Posterior vena cava (tissue), 2 donors: ENCODE results near the gene SNPH. TPM values are rescaled to one million over a fixed set of nuclear protein-coding genes. Genes with fewer than 3 reads are reported as not detected.

Experiments
- DNase-seq: peaks from one replicate; pipeline ENCODE4 v3.0.0-alpha.2; 2020; ENCODE audit warnings: low spot score
- intact Hi-C, 2 donors: fragments of 100-400 bp; cut with DNase I; formaldehyde crosslinking; loops; one replicate each; pipeline versions ENCODE4 v1.14.1 to v1.14.2; 2022 to 2023
- total RNA-seq, 2 donors: library from RNA; stranded (reverse); fragmentation: NEBNext Ultra II Directional; extraction: Animal tissue kit (Norgen Biotek cat#: 25700); gene quantifications; one replicate each; pipeline ENCODE4 v1.2.1, GENCODE V29; 2021
- donor health status: DM: yes; HTN: yes; CAD: no.
- donor health status: DM: yes; HTN: yes; CAD: no.

SNPH gene
- total RNA-seq, 2 donors from 2014 or later, result 8.9 to 11.9 TPM

DNA sequence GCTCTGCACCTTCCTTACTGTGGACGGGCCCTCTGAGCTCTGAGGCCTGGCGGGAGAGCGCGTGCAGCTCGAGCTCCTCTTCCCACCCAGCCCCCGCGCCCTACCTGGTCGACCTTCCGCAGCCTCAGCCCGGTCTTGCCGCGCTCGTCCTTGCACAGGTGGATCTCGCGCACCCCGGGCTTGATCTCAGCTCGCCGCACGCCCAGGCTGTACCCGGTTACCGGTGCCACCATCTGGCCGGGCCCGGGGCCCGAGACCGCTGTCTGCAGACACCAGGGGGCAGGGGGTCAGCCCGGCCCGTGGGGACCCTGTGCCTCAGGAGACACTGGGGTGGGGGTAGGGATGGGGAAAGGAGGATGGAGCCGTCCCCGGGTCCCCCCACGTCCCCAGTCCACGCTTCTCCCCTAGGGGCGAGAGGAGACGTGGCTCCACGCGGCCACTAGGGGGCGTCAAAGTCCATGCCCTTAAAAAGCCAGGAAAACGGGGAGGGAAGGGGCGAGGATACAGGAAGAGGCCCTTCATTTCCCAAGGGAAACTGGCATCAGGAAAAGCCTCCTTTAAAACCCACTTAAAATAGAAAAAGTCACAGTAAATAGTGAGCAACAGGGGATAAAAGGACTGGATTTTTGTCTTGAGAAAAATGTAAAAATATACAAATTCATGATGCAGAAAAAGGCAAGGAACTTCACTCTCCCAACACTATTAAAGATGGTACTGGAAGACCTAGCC lies 47.3 kb downstream of the SNPH start:
- DNase-seq, result peak; percentile 87
- intact Hi-C loops, result loop anchor here (2.0 to 10.0 kb wide), 2 partner anchors 81 to 125 kb away; partner anchors contain the start of gene FKBP1A (in 1 of the 2)

DNA sequence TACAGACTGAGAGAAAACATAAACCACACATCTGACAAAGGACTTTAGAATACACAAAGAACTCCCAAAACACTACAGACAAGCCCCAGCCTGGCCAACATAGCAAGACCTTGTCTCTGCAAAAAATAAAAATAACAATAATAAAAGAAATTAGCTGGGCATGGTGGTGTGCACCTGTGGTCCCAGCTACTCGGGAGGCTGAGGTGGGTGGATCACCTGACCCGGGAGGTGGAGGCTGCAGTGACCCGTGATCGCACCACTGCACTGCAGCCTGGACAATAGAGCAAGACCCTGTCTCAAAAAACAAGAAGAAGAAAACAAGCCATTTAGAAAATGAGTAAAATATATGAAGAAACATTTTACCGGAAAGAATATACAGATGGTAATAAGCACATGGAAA lies 49.7 kb downstream of the SNPH start:
- intact Hi-C loops, result loop anchor here in 1 of 2 donors (1.0 to 10.0 kb wide), 2 partner anchors 79 to 132 kb away; partner anchors contain the start of gene FKBP1A

DNA sequence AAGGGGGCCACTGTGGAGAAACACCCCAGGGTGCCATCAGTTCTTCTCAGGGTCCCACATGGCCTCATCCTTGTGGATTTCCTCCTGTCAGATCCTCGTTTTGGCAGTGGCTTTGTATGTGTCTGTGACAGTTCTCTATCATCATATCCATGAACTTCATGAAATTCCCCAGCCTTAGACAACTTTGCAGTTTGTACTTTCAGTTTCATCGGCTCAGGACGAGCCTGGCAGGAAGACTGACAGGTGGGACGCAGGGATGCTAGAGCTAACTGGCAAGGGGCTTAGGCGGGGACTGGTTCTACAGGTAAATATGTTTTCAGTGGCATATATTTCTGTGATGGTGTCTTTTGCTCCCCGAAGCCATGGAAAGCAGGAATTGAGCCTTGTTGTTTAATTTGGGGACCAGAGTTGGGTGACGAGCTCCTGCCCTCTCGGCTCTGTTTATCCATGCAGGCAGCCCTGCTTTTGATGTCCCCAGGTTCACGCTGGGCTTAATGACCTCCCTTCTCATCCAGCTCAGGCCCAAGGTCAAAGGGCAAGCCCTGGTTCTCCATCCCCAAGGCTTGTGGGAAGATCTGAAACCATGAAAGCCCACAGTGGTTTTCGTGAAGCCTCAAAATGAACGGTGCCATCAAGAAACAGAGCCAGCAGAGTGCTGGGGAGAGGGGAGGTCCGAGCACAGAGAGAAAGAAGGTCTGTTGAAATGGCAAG lies 51.6 kb downstream of the SNPH start:
- peak; percentile 38 for DNase-seq
- intact Hi-C loops, result loop anchor here in 1 of 2 donors (10.0 kb wide), 1 partner anchor 77 kb away; the partner anchor contains the start of gene FKBP1A

More for the DNA sequence above, 49.7 kb downstream of the SNPH start:
- no peak for DNase-seq

DNA sequence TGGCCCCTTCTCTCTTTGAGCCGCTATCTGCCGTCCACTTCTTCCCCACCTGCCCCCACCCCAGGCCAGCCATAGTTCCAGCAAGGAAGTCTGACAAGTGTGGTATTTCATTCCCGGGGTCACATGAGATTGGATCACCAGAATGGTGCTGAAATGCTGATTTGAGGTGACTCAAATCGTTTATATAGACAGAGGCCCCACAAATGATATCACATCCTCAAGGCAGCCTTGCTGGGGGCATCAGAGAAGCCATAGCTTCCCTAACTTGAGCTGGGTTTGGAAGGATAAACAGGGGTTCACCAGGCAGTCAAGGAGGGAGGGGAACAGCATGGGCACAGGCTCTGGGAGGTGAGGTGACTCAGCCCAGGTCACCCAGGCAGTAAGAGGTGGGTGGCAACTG lies 53.0 kb downstream of the SNPH start:
- intact Hi-C loops, result loop anchor here in 1 of 2 donors (10.0 kb wide), 1 partner anchor 76 kb away; the partner anchor contains the start of gene FKBP1A
- DNase-seq, result no peak

DNA sequence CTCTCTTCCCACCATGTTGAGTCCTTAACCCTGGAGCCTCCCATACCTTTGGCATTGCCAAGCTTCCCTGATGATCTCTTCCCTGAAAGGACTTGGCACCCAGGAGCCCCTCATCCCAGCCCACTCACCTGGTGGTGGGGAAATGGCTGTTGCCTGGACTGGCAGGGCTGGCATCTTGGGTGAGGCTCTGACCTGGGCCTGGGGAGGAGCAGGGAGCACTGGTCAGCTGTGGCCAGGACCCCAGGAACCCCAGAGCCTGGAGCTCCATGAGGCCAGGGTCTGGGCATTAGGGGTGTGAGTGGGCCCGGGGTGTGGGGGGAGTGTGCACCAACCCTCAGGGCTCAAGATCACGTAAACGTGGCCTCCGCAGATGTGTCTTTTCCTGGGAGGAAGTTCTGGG lies 53.4 kb downstream of the SNPH start:
- DNase-seq, result peak; percentile 62
- intact Hi-C loops, result loop anchor here in 1 of 2 donors (10.0 kb wide), 1 partner anchor 75 kb away; the partner anchor contains the start of gene FKBP1A

DNA sequence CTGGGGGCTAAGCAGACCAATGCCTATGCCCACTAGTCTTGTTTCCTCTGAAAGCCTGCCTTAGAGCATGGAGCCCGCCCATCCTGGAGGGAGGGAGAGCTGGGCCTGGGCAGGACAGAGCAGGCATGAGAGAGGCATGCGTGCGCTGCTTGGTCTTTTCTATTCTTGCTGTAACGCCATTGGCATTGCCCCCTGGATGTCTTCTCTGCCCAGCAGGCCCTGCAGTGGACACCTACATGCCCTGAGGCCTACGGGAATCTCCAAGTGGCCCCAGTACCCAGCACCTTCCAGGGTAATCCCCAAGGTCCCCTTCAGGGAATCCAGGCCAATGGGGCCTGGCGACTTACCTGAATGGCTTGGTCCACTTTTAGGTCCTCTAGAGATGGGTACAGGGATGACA lies 53.9 kb downstream of the SNPH start:
- peak; percentile 55 for DNase-seq
- intact Hi-C loops, result no loop called here

DNA sequence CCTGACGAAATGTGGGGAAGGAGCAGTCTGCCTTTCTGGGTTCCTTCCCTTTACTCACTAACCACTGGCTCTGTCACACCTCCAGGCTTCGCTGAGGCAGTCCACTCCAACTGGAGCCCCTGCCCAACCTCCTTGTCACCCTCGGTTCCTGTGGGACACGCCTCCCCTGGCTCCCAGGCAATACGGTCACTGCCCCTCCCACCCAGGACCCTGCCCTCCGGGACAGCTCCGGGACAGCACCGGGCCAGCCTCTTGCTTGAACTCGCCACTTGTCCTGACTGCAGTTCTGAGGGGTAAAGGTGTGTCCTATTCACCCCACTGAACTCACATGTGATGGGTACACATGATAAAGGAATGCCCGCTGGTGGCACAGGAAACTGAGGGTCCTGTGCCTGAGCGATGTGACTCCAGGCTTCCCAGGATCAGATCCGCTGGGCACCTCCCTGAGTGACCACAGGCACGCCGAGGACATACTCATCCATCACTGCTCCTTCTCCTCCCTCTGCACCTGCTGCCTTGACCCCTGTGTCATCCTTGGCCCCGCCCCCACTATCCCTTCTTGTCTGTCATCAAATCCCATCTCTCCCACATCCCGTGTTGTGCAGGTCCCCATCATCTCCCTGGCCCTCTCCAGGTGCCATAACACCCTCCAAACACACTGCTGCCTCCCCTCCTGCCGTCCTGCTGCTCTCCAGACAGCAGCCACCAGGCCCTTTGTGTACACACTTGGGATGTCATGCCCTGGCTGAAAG lies 55.0 kb downstream of the SNPH start:
- DNase-seq, result peak; percentile 49
- intact Hi-C loops, result no loop called here

DNA sequence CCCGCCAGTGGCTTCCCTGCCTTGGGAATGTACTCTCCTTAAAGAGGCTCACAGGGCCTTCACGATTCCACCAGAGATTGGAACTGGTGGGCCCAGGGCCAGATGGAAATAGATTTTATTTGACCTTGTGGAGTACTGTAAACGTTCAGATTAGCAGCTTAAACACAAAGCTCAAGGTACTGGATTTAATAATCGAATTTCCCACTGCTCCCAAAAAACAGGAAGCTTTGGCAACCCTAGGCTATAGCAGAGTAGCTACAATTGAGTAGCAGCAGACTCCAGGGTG lies 55.5 kb downstream of the SNPH start:
- DNase-seq, result no peak
- intact Hi-C loops, result no loop called here

DNA sequence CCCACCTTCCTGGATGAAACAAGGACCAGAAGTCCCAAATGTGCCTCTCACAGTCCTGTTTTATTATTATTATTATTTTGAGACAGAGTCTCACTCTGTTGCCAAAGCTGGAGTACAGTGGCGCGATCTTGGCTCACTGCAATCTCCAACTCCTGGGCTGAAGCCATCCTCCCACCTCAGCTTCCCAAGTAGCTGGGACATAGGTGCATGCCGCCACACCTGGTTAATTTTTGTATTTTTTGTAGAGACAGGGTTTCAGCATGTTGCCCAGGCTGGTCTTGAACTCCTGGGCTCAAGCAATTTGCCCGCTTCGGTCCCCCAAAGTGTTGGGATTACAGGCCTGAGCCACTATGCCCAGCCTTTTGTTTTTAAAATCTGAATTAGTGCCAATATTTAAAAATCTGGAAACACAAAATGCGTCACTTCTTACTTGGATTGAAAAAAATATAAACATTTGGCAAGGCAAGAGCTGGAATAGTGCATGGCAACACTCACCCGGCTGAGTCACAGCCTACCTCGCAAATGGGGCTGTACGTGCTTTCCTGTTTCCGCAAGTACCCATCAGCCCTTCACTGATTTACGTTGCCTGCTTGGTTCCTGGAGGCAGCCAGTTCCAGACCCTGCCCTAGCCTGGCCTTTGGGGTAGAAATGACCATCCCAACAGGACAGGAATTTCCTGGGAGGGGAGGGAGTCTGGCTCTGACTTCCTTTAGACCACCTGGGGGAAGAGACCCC lies 56.6 kb downstream of the SNPH start:
- intact Hi-C loops, result no loop called here
- DNase-seq, result peak; percentile 85

DNA sequence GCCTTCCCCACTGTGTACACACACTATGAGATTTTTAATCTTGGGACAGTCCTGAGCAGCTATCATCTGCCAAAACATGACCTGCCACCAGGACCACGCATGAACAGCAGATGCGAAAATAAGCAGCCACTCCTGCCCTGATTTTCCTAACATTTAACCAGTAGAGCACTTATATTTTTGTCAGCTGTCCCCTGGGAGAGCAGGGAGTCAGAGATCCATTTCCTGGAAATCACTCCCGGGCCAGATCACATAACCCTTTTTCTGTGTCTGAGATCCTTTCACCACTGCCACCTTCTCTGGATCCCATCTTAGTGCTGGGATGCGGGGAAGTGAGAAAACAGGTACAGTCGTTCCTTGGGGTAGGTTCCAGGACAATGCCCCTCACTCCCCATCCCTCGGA lies 57.2 kb downstream of the SNPH start:
- DNase-seq, result peak; percentile 23
- intact Hi-C loops, result no loop called here

DNA sequence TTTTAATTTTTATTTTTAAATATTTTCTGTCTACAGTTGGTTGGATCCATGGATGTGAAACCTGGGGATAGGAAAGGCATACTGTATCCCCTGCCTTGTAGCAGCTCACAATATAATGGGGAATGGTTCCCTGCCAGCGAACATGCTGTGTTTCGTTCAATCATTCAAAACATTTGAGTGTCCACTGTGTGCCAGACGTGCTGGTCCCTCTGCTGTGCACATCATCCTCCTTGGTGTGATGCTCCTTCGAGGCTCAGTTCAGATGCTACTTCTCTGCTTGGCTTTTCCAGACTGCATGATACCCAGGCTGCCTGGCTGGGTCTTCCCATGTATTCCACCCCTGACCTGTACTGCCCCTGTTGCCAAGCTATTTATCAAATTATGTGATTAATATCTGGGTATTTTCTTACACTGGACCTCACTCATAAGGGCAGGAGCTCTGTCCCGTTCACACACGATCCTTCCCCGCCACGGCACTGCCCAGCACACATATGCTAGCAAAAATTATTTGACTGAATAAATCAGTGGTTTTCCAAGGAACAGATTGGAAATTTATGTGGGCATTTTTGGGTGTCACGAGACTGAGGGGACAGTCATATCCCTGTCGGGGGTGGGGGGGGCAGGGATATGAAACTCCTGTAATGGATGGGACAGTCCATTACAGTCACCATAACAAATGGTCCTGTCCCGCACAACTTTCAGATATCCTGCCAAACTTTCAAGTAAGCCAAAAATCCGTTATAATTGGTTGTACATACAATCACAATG lies 57.9 kb downstream of the SNPH start:
- intact Hi-C loops, result no loop called here
- DNase-seq, result peak; percentile 59

DNA sequence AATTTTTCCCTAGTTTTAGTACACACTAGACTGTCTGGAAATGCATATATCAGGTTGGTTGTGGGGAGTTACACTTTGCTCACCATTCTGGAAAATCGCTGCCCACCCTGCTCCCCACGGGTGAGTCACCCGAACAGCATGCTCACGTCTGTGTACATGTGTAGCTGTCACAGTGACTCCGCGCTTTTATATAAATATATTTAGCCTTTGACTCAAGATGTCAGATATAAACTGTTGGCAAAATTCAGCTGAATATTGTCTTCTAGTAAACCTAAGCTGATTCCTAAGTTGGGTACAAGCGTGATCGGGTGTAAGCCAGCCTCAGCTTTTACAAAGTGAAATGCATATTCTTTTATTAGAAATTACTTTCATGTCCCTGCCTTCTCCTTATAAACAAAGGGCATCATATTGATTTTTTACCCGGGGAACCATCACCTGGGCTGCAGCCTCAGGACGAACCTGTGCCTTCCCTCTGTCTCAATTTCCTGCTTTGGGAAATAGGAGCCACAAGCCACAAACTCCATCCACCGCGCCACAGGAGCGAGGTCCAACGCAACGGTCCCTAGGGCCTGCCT lies 58.6 kb downstream of the SNPH start:
- intact Hi-C loops, result loop anchor here in 1 of 2 donors (5.0 kb wide), 1 partner anchor 68 kb away; the partner anchor contains the start of gene FKBP1A
- peak; percentile 81 for DNase-seq

DNA sequence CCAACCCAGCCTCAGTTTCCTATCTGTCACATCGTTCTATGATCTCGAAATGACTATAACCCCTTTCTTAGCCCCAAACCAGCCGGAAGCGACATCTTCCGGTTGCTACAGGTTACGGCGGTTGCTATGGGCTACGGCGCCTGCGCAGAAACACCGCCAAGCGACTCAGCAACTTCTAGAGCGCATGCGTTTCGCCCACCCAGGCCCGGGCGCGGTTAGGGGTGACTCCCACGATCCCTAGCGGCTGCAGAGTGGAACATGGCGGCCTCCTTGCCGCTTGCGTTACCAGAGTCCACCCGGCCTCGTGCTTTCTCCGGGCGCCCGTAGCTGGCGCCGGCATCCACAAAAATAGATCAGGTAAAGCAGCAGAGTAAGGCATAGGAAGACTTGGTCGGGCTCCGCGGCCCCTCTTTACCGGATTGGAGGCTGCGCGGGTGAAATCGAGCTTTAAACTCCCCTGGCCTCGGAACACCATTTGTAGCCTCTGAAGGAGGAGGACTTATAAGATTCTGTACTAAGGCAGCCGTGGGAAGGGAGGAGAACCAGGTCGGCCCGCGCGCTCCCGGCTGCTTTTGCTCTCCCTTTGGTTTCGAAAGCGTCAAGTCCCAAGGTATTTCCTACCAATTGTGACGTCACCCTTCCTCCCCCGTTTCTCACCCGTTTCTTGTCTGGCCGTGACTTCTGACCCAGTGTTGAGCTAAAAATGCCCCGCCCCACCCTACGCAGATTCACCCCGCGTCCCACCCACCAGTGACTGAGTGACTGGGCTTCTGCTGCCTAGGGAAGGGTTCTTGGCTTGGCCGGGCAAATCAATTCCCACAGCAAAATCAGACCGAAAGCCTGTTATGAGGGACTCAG lies 59.3 kb downstream of the SNPH start:
- intact Hi-C loops, result loop anchor here in 1 of 2 donors (5.0 kb wide), 1 partner anchor 67 kb away; the partner anchor contains the start of gene FKBP1A

DNA sequence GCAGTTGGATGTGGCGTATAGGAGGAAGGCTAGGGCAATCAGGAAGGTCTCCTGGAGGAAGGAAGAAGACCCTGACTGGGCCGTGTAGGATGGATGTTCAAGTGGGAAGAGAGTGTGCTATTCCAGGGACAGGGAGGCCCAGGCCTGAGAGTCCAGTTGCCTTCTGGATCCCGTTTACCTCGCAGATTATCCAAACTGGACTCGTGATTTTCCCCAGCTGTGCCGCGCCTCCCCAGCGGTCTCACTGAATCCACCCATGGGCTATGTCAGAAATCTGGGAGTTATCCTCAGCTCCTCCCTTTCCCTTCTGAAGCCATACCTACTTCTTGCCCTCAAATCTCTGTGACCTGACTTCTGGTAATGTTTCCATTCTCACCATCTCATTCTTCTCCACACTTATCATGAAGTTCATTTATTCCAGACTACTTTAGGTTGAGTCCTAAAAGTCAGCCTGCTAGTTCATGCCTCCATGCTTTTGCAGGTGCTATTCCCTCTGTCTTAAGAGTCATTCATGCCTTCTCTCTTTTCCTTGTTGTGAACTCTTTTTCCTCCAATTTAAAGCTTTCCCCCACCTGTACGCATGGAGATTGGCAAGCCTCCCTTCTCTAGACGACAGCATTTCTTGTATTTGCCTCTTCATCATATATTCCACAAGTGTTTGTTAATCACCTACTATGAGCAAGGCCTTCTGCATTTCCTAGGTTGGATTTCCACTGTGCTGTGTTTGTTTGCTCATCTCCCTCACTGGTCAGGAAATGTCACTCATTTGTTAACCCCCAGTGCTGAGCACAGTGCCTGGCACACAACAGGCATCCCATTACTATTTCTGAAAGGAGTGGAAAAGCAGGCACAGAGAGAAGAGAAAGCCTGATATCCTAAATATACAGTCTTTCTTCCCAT lies 60.2 kb downstream of the SNPH start:
- intact Hi-C loops, result loop anchor here in 1 of 2 donors (5.0 kb wide), 1 partner anchor 66 kb away; the partner anchor contains the start of gene FKBP1A
- peak; percentile 67 for DNase-seq

More for the DNA sequence above, 59.3 kb downstream of the SNPH start:
- DNase-seq, result peak; percentile 100

DNA sequence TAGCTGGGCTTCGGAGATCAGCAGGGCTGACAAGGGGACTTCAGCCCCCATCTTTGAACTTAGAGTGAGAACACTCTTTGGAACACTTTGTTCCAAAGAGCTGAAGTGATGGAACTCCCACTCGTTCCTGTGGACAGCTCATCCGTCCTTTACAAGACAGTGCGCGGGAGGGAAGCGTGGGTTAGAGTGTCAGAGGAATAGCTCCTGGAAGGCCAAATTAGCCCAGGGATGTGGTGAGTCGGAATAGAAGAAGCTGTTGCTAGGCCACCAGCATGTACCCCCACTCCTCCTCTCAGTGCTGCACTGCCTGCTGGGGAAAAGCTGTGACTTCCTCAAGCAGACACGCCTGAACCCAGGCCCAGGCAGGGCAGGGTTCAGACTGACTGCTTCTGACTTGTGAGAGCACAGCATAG lies 61.2 kb downstream of the SNPH start:
- intact Hi-C loops, result loop anchor here in 1 of 2 donors (5.0 kb wide), 1 partner anchor 65 kb away; the partner anchor contains the start of gene FKBP1A

More for the DNA sequence above, 61.2 kb downstream of the SNPH start:
- DNase-seq, result peak; percentile 85
